Cardiac muscle cell (in vitro differentiated cells and primary cell): ENCODE data around the gene IQGAP3. TPM values are rescaled to one million over a fixed set of nuclear protein-coding genes. Genes with fewer than 3 reads are reported as not detected.

ENCODE experiments used
- DNase-seq, 2 donors: peaks; one replicate each; pipeline versions ENCODE4 v3.0.0 to v3.0.0-alpha.2; 2010 to 2017; ENCODE audit warnings: low read depth in 1 of 2, low spot score in 1 of 2
- H3K27ac ChIP-seq: fragments of 200-600 bp; sonication (generic); 2 replicates; pipeline ENCODE4 v1.5.1; 2016
- H3K27me3 ChIP-seq: fragments of 200-600 bp; sonication (generic); 2 replicates; pipeline ENCODE4 v1.6.0; 2016; ENCODE audit warnings: control low read depth
- H3K36me3 ChIP-seq: fragments of 200-600 bp; sonication (generic); 2 replicates; pipeline ENCODE4 v1.5.1; 2016; ENCODE audit warnings: control low read depth
- H3K4me1 ChIP-seq: fragments of 200-600 bp; sonication (generic); 2 replicates; pipeline ENCODE4 v1.8.1; 2017; ENCODE audit warnings: low read depth, mild to moderate bottlenecking, mixed run types
- H3K4me3 ChIP-seq: fragments of 200-600 bp; sonication (generic); 2 replicates; pipeline ENCODE4 v1.5.1; 2016; ENCODE audit warnings: mild to moderate bottlenecking
- H3K9me3 ChIP-seq: fragments of 200-600 bp; sonication (generic); 2 replicates; pipeline ENCODE4 v1.5.1; 2017; ENCODE audit warnings: low read depth, mild to moderate bottlenecking, control low read depth
- CTCF ChIP-seq: IDR thresholded peaks from 2 replicates; pipeline ENCODE4 v1.5.1; 2012; ENCODE audit warnings: low read depth, mild to moderate bottlenecking, low read length
- polyA plus RNA-seq: library from polyadenylated mRNA; unstranded; fragments of >200 nt; fragmentation: Nextera tagmentation; extraction: Ambion mirVana; gene quantifications from 2 replicates; pipeline ENCODE4 v1.2.1, GENCODE V29; 2016
- total RNA-seq: library from RNA; depleted of rRNA; stranded (reverse); fragments of >200 nt; gene quantifications from 2 replicates; pipeline ENCODE4 v1.2.3, GENCODE V29; 2016

The IQGAP3 gene
- total and polyA plus RNA-seq, 2 experiments from 2014 or later: 0.95 to 31.8 TPM

DNA sequence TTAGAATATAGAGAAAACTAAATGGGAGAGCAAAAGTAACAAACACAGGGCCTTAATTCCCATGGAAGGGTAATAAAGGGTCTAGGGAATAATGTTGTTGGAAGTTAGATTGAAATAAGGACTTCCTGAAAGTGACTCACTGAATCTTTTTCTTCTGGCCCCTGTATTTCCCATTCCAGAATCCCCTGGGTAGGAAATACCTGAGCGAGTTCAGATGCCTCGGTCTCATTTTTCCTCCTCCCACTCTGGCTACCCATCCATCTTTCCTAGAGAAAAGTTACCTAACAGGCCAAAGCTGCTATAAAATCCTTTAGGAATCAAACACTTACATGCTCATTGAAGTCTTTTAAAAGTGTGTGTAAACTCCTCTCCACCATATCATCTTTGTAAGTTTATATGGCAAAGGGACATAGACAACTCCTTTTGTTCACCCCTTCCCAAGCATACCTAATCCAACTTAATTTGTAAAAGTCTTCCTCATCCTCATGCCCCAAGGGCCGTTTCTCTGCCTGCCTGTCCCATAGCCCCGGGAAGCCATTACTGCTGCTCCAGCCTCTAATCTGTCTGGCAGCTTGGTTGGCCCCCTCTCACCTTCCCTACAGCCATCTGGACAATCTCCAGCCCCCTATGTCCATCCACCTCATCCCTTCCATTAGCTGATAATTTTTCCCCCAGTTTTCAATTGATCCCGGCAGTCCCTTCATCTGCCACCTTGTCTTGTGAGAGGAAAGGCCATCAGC lies 68.5 kb downstream of the IQGAP3 start:
- TF ChIP-seq CTCF: no peak
- Histone ChIP-seq H3K4me1 (peaks cover 49% of the 10 kb centered on the region), H3K4me3 (no peak overlapping the region), H3K27me3 (no peaks in the 10 kb centered on the region), H3K36me3 (no peaks in the 10 kb centered on the region), H3K9me3 (no peaks in the 10 kb centered on the region), H3K27ac (peak overlapping the region; percentile 99)
- DNase-seq: no peak

DNA sequence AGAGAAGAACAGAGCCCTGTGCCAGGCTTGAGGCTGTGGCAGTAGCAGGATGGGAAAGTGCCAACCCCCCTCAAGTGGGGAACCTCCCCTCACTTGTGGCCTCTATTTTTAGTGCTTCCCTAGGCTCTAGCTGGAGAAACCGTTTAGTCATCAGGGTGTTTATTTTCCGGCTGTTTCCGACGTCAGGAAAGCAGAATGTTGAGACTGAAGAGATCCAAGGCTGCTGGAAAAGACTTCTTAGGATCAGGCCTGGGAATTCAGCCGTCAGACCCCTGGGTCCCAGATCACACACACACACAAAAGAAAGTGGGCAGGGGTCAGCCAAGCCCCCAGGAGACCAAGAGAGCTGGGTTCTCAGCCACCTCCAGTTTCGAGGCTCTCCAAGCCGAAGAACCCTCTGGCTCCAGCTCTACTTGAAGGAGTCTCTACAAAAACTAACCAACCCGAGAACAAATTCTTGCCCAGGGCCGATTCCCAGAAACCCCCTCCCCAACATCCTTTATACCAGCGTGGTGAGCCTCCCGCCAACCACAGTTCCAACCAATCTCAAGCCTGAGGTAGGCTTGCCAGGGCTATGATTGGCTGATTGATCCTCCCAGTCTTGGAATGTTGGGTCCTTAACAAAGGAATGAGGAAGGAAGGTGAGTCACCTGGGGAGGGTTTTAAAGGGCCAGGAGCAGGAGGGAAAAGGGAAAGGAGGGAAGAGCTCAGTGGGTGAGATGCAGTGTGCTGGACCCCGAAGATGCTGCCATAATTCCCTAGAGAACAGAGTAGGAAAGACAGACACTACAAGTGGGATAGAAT lies 69.3 kb downstream of the IQGAP3 start:
- no peak for TF ChIP-seq CTCF
- Histone ChIP-seq H3K27ac (peak overlapping the region; percentile 99), H3K27me3 (no peaks in the 10 kb centered on the region), H3K4me1 (peaks cover 49% of the 10 kb centered on the region), H3K36me3 (no peaks in the 10 kb centered on the region), H3K4me3 (no peak overlapping the region), H3K9me3 (no peaks in the 10 kb centered on the region)
- DNase-seq: peak; percentile 54 to 92

DNA sequence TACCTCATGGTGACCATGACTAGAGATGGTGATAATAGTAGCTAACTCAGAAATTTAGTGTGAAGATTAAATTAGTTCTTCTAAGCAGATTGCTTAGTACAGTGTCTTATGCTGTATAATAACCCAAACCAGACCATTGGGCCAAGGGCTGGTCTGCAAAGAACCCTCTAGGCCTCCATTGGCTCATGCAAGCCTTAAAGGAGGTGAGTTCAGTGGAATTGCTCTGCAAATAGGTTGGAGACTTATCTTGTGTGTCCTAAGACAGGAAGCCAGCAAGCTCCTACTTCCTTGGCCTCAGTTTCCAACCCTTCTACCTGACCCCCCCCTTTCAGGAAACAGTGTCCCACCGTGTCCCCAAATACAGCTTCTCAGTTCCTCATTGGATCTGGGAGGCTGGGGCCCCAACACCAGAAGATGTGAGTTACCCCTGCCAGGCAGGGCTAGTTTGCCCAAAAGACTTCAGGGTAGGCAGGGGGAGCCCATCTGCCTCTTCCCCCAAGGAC lies 69.9 kb downstream of the IQGAP3 start:
- TF ChIP-seq CTCF: no peak
- peaks cover 49% of the 10 kb centered on the region for H3K4me1 ChIP-seq
- H3K36me3 ChIP-seq: no peaks in the 10 kb centered on the region
- no peaks in the 10 kb centered on the region for H3K9me3 ChIP-seq
- peak overlapping the region; percentile 99 for H3K27ac ChIP-seq
- H3K27me3 ChIP-seq: no peaks in the 10 kb centered on the region
- H3K4me3 ChIP-seq: no peak overlapping the region
- DNase-seq: no peak

GRCh38 chr1:156500793-156501506 lies 71.4 kb downstream of the IQGAP3 start:
- DNase-seq: peak; percentile 96 to 99
- Histone ChIP-seq H3K9me3 (no peaks in the 10 kb centered on the region), H3K4me3 (peak overlapping the region; percentile 95), H3K27me3 (no peaks in the 10 kb centered on the region), H3K27ac (peak overlapping the region; percentile 99), H3K4me1 (peaks cover 64% of the 10 kb centered on the region), H3K36me3 (no peaks in the 10 kb centered on the region)
- TF ChIP-seq CTCF: peak; percentile 35

DNA sequence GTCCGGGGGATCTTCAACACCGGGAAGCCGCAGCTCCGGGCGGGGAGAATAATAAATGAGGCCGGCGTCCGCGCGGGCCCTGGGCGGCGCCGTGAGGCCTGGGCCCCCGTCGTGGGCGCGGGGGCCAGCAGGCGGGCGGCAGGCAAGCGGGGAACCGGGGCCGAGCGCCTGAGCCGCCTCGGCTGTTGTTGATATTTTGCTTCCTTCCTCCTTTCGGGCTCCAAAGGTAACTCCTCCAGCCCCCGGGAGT lies 71.9 kb downstream of the IQGAP3 start, which contains the start of gene MEF2D:
Gene MEF2D, minus strand, starts transcription at position 233 of the 250 bp plus-strand sequence. CDS start 17,483 bp downstream, outside the sequence.
- DNase-seq: no peak
- peak within 1 kb of the TSS; percentile 99 for H3K27ac ChIP-seq
- TF ChIP-seq CTCF: no peak
- H3K9me3 ChIP-seq: no peaks in the 10 kb centered on the region
- H3K36me3 ChIP-seq: no peaks in the 10 kb centered on the region
- peaks cover 68% of the 10 kb centered on the region for H3K4me1 ChIP-seq
- H3K4me3 ChIP-seq: peak within 1 kb of the TSS; percentile 95
- no peaks in the 10 kb centered on the region for H3K27me3 ChIP-seq
